Cardiac muscle cell (in vitro differentiated cells and primary cell): ENCODE measurements around the gene PEPD. TPM values are rescaled to one million over a fixed set of nuclear protein-coding genes. Genes with fewer than 3 reads are reported as not detected.

Experiments used
- DNase-seq, 2 donors: peaks; one replicate each; pipeline versions ENCODE4 v3.0.0 to v3.0.0-alpha.2; 2010 to 2017; ENCODE audit warnings: low read depth in 1 of 2, low spot score in 1 of 2
- H3K27ac ChIP-seq: fragments of 200-600 bp; sonication (generic); 2 replicates; pipeline ENCODE4 v1.5.1; 2016
- H3K27me3 ChIP-seq: fragments of 200-600 bp; sonication (generic); 2 replicates; pipeline ENCODE4 v1.6.0; 2016; ENCODE audit warnings: control low read depth
- H3K36me3 ChIP-seq: fragments of 200-600 bp; sonication (generic); 2 replicates; pipeline ENCODE4 v1.5.1; 2016; ENCODE audit warnings: control low read depth
- H3K4me1 ChIP-seq: fragments of 200-600 bp; sonication (generic); 2 replicates; pipeline ENCODE4 v1.8.1; 2017; ENCODE audit warnings: low read depth, mild to moderate bottlenecking, mixed run types
- H3K4me3 ChIP-seq: fragments of 200-600 bp; sonication (generic); 2 replicates; pipeline ENCODE4 v1.5.1; 2016; ENCODE audit warnings: mild to moderate bottlenecking
- H3K9me3 ChIP-seq: fragments of 200-600 bp; sonication (generic); 2 replicates; pipeline ENCODE4 v1.5.1; 2017; ENCODE audit warnings: low read depth, mild to moderate bottlenecking, control low read depth
- polyA plus RNA-seq: library from polyadenylated mRNA; unstranded; fragments of >200 nt; fragmentation: Nextera tagmentation; extraction: Ambion mirVana; gene quantifications from 2 replicates; pipeline ENCODE4 v1.2.1, GENCODE V29; 2016
- total RNA-seq: library from RNA; depleted of rRNA; stranded (reverse); fragments of >200 nt; gene quantifications from 2 replicates; pipeline ENCODE4 v1.2.3, GENCODE V29; 2016
- TF ChIP-seq, protein P1 (sequence below): IDR thresholded peaks from 2 replicates; pipeline ENCODE4 v1.5.1; 2012; ENCODE audit warnings: low read depth, mild to moderate bottlenecking, low read length

The PEPD gene
- total and polyA plus RNA-seq, 2 experiments from 2014 or later: 40.3 to 80.6 TPM

DNA sequence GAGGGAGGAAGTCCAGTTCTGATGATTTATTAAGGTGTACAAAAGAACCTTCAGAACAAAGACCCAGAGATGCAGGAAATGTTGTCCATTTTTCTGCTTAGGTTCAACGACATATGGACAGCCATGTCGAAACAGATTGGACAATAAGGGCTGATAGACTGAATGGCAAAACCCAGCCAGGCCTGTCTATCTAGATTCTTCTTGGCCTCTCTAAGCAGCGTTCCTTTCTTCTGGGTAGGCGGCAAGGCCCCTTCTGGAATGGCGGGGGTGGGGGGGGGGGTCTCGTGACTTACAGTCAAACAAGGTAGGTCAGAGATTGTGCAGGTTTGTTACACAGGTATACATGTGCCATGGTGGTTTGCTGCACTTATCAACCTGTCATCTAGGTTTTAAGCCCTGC is 39.7 kb upstream of the PEPD start:
- no peak for DNase-seq
- H3K27ac ChIP-seq: no peak overlapping the region
- H3K36me3 ChIP-seq: no peaks in the 10 kb centered on the region
- H3K9me3 ChIP-seq: no peaks in the 10 kb centered on the region
- H3K27me3 ChIP-seq: no peaks in the 10 kb centered on the region
- no peaks in the 10 kb centered on the region for H3K4me1 ChIP-seq
- no peak overlapping the region for H3K4me3 ChIP-seq
- TF ChIP-seq, protein P1, sequence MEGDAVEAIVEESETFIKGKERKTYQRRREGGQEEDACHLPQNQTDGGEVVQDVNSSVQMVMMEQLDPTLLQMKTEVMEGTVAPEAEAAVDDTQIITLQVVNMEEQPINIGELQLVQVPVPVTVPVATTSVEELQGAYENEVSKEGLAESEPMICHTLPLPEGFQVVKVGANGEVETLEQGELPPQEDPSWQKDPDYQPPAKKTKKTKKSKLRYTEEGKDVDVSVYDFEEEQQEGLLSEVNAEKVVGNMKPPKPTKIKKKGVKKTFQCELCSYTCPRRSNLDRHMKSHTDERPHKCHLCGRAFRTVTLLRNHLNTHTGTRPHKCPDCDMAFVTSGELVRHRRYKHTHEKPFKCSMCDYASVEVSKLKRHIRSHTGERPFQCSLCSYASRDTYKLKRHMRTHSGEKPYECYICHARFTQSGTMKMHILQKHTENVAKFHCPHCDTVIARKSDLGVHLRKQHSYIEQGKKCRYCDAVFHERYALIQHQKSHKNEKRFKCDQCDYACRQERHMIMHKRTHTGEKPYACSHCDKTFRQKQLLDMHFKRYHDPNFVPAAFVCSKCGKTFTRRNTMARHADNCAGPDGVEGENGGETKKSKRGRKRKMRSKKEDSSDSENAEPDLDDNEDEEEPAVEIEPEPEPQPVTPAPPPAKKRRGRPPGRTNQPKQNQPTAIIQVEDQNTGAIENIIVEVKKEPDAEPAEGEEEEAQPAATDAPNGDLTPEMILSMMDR: no peak

DNA sequence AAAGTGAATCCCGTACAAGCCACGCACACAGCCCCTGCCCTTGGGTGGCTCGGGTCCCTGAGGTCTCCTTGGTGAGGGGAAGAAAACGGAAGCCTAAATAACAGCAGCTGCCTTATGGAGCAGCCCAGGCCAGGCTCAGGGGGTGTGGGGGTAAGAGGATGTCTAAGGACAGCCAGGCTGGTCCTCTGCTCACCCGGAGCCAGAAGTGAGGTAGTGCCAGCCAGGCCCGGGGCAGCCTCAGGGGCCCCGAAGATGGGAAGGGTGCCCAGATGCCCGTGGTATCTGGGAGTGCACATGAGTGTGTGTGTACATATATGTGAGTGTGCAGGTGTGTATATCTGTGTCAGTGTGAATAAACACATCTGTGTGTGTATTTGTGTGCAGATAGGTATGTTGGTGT is 38.4 kb upstream of the PEPD start:
- DNase-seq: no peak
- H3K4me3 ChIP-seq: no peak overlapping the region
- H3K9me3 ChIP-seq: no peaks in the 10 kb centered on the region
- H3K27me3 ChIP-seq: no peaks in the 10 kb centered on the region
- no peaks in the 10 kb centered on the region for H3K4me1 ChIP-seq
- TF ChIP-seq, protein P1: no peak
- no peak overlapping the region for H3K27ac ChIP-seq
- H3K36me3 ChIP-seq: no peaks in the 10 kb centered on the region

DNA sequence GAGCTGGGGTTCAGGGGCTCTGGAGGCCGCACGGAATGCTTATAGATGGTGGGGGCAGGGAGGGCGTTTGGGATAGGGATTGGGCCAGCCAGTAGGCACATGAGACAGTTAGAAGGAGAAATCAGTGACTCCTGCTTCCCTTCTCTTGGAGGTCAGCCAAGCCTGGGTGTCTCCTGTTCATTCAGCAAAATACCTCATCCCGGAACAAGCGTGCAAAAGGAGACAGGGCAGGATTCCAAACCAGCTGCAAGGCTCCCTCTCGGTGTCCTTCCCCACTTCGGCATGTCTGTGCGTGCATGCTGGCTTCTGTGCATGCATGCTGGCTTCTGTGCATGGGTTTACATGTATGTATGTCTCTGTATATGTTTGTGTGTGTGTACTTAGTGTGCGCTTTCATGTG is 37.3 kb upstream of the PEPD start:
- no peaks in the 10 kb centered on the region for H3K27me3 ChIP-seq
- no peaks in the 10 kb centered on the region for H3K9me3 ChIP-seq
- no peak overlapping the region for H3K4me3 ChIP-seq
- H3K36me3 ChIP-seq: no peaks in the 10 kb centered on the region
- no peak for DNase-seq
- H3K27ac ChIP-seq: no peak overlapping the region
- TF ChIP-seq, protein P1: no peak
- H3K4me1 ChIP-seq: no peaks in the 10 kb centered on the region

DNA sequence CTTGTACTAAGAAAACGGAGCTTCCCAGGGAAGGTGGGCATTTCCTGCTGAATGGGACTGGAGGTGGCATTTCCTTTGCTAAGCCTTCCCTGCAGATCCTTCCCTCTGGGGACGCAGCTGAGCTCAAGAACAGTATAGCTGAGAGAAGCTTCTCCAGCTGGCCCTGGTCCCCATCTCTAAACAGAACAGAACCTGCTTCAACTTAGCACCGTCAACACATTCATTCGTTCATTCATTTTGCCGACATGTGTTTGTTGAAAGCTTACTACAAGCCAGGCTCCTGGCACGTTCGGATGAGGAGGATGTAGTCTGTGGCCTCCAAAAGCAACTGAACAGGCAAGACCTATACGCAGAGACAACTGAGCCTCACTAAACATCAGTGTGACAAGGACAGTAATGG is 36.6 kb upstream of the PEPD start:
- no peaks in the 10 kb centered on the region for H3K36me3 ChIP-seq
- TF ChIP-seq, protein P1: no peak
- no peak for DNase-seq

DNA sequence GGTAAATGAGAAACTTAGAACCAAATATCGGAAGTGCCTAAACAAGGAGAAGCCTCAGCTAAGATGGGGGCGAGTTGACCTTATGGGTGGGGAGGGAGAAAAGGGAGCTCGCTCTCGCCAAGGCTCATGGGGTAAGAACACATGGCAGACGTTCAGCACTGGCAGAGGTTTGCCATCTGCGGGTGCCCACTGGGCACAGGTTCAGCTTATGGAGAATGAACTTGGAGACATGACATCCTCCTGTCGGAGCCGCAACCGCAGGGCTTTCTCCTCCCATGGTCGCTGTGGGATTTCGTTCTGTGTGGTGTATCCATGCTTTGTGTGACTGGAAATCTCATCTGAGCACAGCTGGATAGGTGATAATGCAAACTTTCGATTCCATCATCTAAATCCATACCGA is 36.1 kb upstream of the PEPD start:
- H3K9me3 ChIP-seq: no peaks in the 10 kb centered on the region
- H3K27me3 ChIP-seq: no peaks in the 10 kb centered on the region
- H3K36me3 ChIP-seq: no peaks in the 10 kb centered on the region
- no peak for DNase-seq
- no peak overlapping the region for H3K27ac ChIP-seq
- TF ChIP-seq, protein P1: no peak
- no peaks in the 10 kb centered on the region for H3K4me1 ChIP-seq
- no peak overlapping the region for H3K4me3 ChIP-seq

More for the DNA sequence above, 36.6 kb upstream of the PEPD start:
- no peaks in the 10 kb centered on the region for H3K27me3 ChIP-seq
- no peak overlapping the region for H3K4me3 ChIP-seq
- no peak overlapping the region for H3K27ac ChIP-seq
- no peaks in the 10 kb centered on the region for H3K4me1 ChIP-seq
- no peaks in the 10 kb centered on the region for H3K9me3 ChIP-seq

DNA sequence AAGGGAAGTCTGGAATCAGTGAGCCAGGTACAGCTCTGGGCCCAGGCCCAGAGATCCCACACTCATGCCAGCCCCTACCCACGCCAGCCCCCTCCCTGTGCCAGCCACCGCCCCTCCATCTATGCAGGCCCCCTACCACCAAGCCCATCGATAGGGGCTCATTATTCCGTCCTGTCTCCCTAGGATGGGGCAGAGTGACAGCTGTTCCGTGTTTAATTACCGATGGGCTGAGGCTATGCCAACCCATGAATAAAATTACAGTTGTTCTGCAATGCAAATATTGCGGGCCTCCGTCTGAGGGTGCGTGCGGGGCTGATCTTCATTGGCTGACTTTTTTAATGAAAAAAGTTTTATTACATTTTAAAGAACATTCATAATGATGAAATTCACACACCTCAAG is 35.6 kb upstream of the PEPD start:
- H3K36me3 ChIP-seq: no peaks in the 10 kb centered on the region
- TF ChIP-seq, protein P1: no peak
- H3K27me3 ChIP-seq: no peaks in the 10 kb centered on the region
- no peak for DNase-seq
- H3K4me3 ChIP-seq: no peak overlapping the region
- H3K9me3 ChIP-seq: no peaks in the 10 kb centered on the region
- H3K4me1 ChIP-seq: no peaks in the 10 kb centered on the region
- no peak overlapping the region for H3K27ac ChIP-seq
